Fibroblast of pulmonary artery (primary cell): Measurements from ENCODE around the gene DCAF15.
"Not testable (repeated sequence)": the region's sequence is repeated elsewhere in the genome, so short reads cannot be mapped to it uniquely, and the experiment has no call there.

Experiments
- DNase-seq: peaks from one replicate; pipeline ENCODE4 v3.0.0-alpha.2; 2010; ENCODE audit warnings: low read depth
- H3K4me3 ChIP-seq: replicated peaks from 2 replicates; pipeline ENCODE4 v1.5.1; 2011; ENCODE audit warnings: low read depth, mild to moderate bottlenecking, control low read depth, low read length, moderate library complexity
- TF ChIP-seq, protein P1 (sequence below): IDR thresholded peaks from 2 replicates; pipeline ENCODE4 v1.5.1; 2011; ENCODE audit warnings: mild to moderate bottlenecking, control low read depth, low read length, inconsistent platforms; ENCODE audit errors: missing control alignments

The DCAF15 gene

DNA sequence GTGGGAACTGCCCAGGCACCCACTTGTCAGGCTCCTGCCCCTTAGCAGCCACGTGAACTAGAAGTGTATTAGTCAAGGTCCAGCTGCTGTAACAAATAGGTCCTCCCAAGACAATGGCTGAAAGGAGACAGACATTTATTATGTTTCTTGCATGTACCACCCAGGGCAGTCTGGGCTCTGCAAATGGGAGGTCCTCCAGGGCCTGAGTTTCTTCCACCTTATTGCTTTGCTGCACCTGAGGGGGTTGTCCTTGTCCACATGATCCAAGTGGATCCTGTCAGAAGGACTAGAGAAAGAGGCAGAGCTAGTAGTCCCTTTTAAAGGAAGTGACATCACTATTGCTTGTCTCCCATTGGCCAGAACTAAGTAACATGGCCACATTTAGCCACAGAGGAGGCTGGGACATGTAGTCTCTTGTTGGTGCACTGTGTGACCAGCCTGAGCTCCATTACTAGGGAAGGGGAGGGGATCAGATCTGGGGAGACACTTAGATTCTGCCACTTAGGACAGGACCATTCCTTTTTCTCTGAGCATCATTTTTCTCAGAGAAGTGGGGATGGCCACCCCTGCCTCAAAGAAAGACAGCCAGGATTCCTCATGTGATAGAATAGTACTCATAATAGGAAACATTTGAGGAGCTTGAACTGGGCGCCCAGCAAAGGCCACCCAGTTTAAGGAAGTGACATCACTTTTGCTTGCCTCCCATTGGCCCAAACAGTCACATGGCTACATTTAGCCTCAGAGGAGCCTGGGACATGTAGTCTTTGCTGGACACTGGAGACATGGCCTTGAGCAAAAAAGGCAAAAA is 31.2 kb upstream of the DCAF15 start:
- no peak overlapping the region for H3K4me3 ChIP-seq
- DNase-seq = peak; percentile 52
- TF ChIP-seq, protein P1, sequence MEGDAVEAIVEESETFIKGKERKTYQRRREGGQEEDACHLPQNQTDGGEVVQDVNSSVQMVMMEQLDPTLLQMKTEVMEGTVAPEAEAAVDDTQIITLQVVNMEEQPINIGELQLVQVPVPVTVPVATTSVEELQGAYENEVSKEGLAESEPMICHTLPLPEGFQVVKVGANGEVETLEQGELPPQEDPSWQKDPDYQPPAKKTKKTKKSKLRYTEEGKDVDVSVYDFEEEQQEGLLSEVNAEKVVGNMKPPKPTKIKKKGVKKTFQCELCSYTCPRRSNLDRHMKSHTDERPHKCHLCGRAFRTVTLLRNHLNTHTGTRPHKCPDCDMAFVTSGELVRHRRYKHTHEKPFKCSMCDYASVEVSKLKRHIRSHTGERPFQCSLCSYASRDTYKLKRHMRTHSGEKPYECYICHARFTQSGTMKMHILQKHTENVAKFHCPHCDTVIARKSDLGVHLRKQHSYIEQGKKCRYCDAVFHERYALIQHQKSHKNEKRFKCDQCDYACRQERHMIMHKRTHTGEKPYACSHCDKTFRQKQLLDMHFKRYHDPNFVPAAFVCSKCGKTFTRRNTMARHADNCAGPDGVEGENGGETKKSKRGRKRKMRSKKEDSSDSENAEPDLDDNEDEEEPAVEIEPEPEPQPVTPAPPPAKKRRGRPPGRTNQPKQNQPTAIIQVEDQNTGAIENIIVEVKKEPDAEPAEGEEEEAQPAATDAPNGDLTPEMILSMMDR = no peak

DNA sequence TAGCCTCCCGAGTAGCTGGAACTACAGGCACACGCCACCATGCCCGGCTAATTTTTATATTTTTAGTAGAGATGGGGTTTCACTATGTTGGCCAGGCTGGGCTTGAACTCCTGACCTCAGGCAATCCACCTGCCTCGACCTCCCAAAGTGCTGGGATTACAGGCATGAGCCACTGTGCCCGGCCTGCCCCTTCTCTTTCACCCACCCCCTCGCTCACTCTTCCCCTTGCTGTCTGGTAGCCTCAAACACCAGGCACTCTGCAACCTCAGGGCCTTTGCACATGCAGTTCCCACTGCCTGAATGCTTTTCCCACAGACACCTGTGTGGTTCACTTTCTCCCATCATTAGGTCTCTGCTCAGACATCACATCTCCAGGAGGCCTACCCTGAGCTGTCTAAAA is 30.2 kb upstream of the DCAF15 start:
- not testable (repeated sequence) for H3K4me3 ChIP-seq, DNase-seq

DNA sequence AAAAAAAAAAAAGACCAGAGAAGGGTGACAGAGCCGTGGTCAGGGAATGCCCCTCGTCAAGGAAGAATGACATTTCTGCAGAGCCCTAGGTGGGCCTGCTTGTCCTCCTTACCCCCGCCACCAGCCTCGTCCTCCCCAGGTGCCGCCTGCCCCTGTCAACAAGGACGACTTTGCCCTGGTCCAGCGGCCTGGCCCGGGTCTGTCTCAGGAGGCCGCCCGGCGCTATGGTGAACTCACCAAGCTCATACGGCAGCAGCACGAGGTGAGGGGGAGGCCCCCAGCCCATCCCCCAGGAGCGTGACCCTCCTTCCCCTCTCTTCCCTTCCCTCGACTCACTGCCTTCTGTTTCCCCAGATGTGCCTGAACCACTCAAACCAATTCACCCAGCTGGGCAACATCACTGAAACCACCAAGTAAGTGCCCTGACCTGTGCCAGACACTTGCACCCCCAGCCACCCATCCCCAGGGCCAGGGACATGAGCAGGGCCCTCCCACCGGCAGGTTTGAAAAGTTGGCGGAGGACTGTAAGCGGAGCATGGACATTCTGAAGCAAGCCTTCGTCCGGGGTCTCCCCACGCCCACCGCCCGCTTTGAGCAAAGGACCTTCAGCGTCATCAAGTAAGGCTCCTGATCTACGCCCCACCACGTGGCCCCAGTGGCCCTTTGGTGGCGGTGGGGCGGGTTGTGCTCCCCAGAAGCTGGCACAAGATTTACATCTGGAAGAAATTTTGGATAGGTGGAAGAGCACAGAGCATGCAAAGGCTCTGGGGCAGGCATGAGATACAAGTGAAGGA is 28.9 kb upstream of the DCAF15 start:
- TF ChIP-seq, protein P1 = no peak
- DNase-seq = no peak
- no peak overlapping the region for H3K4me3 ChIP-seq

DNA sequence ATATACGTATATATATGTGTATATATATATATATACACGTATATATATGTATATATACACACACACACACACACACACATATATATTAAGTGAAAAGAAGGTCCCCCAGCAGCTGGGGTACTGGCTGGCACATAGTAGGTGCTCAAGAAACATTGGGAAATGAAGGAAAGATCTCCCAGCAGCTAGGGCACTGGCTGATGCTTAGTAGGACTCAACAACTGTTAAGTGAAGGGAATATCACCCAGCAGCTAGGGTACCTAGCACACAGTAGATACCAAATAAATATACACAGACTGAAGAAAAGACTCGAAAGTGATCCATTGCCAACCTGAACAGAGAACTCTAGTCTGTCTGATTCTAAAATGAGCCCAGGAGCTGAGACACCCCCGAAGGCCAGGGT is 26.3 kb upstream of the DCAF15 start:
- TF ChIP-seq, protein P1 = no peak
- no peak for DNase-seq
- no peak overlapping the region for H3K4me3 ChIP-seq

DNA sequence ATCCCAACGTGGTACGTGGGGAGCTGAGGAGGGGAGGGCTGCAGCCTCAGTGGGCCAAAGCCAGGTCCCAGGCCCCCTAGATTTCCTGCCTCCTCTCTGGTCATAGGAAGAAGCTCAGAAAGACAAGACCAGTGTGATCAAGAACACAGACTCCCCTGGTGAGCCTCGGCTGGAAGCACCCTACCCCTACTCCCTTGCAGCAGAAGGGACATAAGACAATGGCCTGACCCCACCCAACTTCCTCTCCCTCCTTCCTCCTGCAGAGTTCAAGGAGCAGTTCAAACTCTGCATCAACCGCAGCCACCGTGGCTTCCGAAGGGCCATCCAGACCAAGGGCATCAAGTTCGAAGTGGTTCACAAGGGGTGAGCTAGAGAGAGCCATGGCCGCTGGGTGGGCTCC is 25.6 kb upstream of the DCAF15 start:
- TF ChIP-seq, protein P1 = no peak
- DNase-seq = no peak
- no peak overlapping the region for H3K4me3 ChIP-seq

DNA sequence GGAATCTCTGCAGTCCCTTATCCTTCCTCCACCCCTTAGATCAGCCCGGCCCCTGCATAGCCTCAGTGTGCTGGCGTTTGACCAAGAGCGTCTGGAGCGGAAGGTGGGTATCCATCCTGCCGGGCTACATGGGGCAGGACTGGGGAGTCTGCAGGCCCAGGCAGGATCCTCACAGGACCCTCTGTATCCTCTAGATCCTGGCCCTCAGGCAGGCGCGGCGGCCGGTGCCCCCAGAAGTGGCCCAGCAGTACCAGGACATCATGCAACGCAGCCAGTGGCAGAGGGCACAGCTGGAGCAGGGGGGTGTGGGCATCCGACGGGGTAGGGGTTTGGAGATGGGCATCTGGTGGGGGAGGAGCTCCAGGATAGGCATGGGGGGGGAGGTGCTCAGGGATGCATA is 23.0 kb upstream of the DCAF15 start:
- no peak overlapping the region for H3K4me3 ChIP-seq
- DNase-seq = no peak
- TF ChIP-seq, protein P1 = no peak

DNA sequence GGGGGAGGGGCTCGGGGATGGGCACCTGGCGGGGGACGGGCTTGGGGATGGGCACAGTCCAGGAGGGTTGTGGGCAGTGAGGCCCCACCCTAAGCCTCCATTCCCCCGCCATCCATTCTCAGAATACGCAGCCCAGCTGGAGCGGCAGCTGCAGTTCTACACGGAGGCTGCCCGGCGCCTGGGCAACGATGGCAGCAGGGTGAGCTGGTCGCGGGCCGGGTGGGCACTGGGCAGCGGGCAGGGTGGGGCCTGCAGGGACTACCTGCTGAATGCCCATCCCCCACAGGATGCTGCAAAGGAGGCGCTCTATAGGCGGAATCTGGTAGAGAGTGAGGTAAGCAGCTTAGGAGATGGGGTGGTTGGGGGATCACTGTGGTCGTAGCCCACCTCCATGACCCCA is 22.4 kb upstream of the DCAF15 start:
- no peak overlapping the region for H3K4me3 ChIP-seq
- no peak for DNase-seq
- TF ChIP-seq, protein P1 = no peak
